SK-N-MC (cell line): ENCODE data around the gene TRMO.

Source experiments
- EZH2 ChIP-seq: fragments of 200-600 bp; sonication (generic); IDR thresholded peaks from one replicate; pipeline ENCODE4 v1.6.1; 2017; ENCODE audit warnings: antibody characterized with exemption
- FOXP2 ChIP-seq: optimal IDR thresholded peaks from 2 replicates; pipeline ENCODE3; 2011; ENCODE audit warnings: mild to moderate bottlenecking, moderate library complexity; ENCODE audit not compliant: insufficient read depth; ENCODE audit errors: extremely low read length, control extremely low read depth
- POLR2AphosphoS5 ChIP-seq: IDR thresholded peaks from 2 replicates; pipeline ENCODE4 v1.6.1; 2012; ENCODE audit warnings: mild to moderate bottlenecking, low read depth, low read length, borderline replicate concordance

DNA sequence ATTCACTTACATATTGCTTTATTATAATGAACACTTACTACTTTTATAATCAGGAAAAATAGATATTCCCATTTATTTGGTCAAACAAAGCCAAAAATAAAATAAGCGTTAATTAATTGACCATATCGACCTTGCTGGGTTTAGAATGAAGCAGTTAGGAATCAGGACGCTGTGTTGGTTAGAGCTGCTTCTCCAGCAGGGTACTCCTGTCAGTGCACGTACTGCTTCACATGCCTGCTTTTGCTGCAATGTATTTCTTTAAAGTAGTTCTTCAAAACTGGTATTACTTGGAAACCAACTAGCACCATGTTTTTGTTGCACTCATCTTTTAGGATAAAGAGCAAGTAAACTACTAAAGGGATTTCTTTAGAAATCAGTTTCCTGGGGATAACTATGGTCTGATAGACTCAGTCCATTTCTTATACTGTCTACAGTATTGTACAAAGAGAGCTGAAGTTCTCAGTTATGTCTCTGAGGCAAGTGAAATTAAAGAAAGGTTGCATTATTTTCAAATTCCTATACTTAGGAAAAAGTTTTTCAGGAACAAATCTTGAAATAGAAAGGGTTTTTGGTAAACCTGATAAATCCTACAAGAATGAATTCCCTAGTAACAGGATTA lies 6.8 kb upstream of the TRMO start:
- no peak for TF ChIP-seq POLR2AphosphoS5
- no peak for TF ChIP-seq EZH2
- no peak for TF ChIP-seq FOXP2
